Fibroblast of lung (primary cell): ENCODE results near the gene REX1BD. TPM values are rescaled to one million over a fixed set of nuclear protein-coding genes. Genes with fewer than 3 reads are reported as not detected.

Experiments
- DNase-seq, 2 donors: peaks; one replicate each; pipeline versions ENCODE4 v3.0.0 to v3.0.0-alpha.2; 2010; ENCODE audit warnings: low read depth in 2 of 2
- H2AFZ ChIP-seq: 2 replicates; pipeline ENCODE4 v1.5.1; 2012; ENCODE audit warnings: low read length, control low read depth, inconsistent platforms
- H3K27ac ChIP-seq: 2 replicates; pipeline ENCODE4 v1.5.1; 2011; ENCODE audit warnings: low read length, control low read depth; ENCODE audit not compliant: insufficient read depth
- H3K27me3 ChIP-seq: 2 replicates; pipeline ENCODE4 v1.5.1; 2011; ENCODE audit warnings: mild to moderate bottlenecking, low read length; ENCODE audit not compliant: control insufficient read depth, insufficient read depth
- H3K36me3 ChIP-seq: 2 replicates; pipeline ENCODE4 v1.5.1; 2011; ENCODE audit warnings: low read length; ENCODE audit not compliant: control insufficient read depth, insufficient read depth
- H3K4me1 ChIP-seq: 2 replicates; pipeline ENCODE4 v1.5.1; 2011; ENCODE audit warnings: low read length; ENCODE audit not compliant: control insufficient read depth, insufficient read depth; ENCODE audit errors: extremely low read depth
- H3K4me2 ChIP-seq: 2 replicates; pipeline ENCODE4 v1.5.1; 2011; ENCODE audit warnings: low read length, control low read depth; ENCODE audit not compliant: insufficient read depth; ENCODE audit errors: extremely low read depth
- H3K4me3 ChIP-seq, 4 experiments: fragments of 200-600 bp in 1 of 4; sonication (generic) in 1 of 4; replicated peaks in 1 of 4; 2 replicates each; pipeline ENCODE4 v1.5.1; 2011 to 2016; ENCODE audit warnings: low read length in 4 of 4, low read depth in 3 of 4, mild to moderate bottlenecking in 3 of 4, control low read depth in 2 of 4, inconsistent platforms in 1 of 4, mixed read lengths in 1 of 4; ENCODE audit not compliant: insufficient read depth in 1 of 4; ENCODE audit errors: control extremely low read depth in 1 of 4
- H3K79me2 ChIP-seq: 2 replicates; pipeline ENCODE4 v1.5.1; 2012; ENCODE audit warnings: mild to moderate bottlenecking, low read length, inconsistent platforms; ENCODE audit not compliant: control insufficient read depth, insufficient read depth
- H3K9ac ChIP-seq: 2 replicates; pipeline ENCODE4 v1.5.1; 2011; ENCODE audit warnings: mild to moderate bottlenecking, low read length, control low read depth; ENCODE audit not compliant: insufficient read depth
- H3K9me3 ChIP-seq: 2 replicates; pipeline ENCODE4 v1.5.1; 2012; ENCODE audit warnings: low read depth, low read length; ENCODE audit not compliant: control insufficient read depth, insufficient read depth
- H4K20me1 ChIP-seq: 2 replicates; pipeline ENCODE4 v1.5.1; 2011; ENCODE audit warnings: low read length; ENCODE audit not compliant: control insufficient read depth, insufficient read depth; ENCODE audit errors: extremely low read depth
- EZH2 ChIP-seq: IDR thresholded peaks from 2 replicates; pipeline ENCODE4 v1.5.1; 2012; ENCODE audit warnings: low read length, control low read depth, mild to moderate bottlenecking; ENCODE audit errors: missing control alignments
- polyA plus RNA-seq, 2 donors: library from polyadenylated mRNA; depleted of rRNA in 1 of 2; stranded (reverse) in 1 of 2; unstranded in 1 of 2; fragments of >200 nt; gene quantifications; 2 replicates each; pipeline ENCODE4 v1.2.1, GENCODE V29; 2011 to 2012; ENCODE audit warnings: missing spikeins in 1 of 2
- total RNA-seq: library from RNA; depleted of rRNA; stranded (reverse); fragments of >200 nt; gene quantifications from 2 replicates; pipeline ENCODE4 v1.2.1, GENCODE V29; 2014
- TF ChIP-seq, protein P1 (sequence below), 2 donors: IDR thresholded peaks in 1 of 2; conservative IDR thresholded peaks in 1 of 2; 1 replicate in 1 of 2; 2 replicates in 1 of 2; pipeline ENCODE4 v1.5.1; 2011 to 2012; ENCODE audit warnings: low read length in 2 of 2, control low read depth in 1 of 2, inconsistent platforms in 1 of 2, low read depth in 1 of 2, mild to moderate bottlenecking in 1 of 2

The REX1BD gene
- total and polyA plus RNA-seq, 2 donors (not counting 1 experiment from before 2014, with no cell fraction given), result 16.2 to 37.0 TPM

DNA sequence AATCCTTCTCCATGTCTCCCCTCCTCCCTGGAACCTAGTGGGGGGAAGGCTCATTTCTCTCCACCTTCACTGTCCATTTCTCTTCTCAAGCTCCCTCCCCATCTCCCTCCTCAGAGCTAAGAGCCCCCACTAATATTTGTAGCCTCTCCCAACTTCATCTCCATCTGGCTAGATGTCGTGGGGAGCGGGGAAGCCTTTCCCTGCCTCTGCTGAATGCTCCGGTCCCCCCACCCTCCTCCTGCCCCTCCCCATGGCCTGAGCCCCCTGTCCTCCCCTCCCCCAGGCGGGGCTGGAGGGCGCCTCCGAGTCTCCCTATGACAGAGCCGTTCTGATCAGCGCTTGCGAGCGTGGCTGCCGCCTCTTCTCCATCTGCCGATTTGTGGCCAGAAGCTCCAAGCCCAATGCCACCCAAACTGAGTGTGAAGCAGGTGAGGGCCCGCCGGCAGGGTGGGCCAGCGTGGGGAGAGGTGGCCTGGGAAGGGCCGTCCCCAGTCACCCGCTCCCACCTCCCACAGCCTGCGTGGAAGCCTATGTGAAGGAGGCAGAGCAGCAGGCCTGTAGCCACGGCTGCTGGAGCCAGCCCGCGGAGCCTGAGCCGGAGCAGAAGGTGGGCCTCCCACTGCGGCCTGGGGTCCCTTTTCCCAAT lies 25.1 kb downstream of the REX1BD start:
- no peaks in the 10 kb centered on the region for H4K20me1 ChIP-seq
- no peaks in the 10 kb centered on the region for H3K9me3 ChIP-seq
- H2AFZ ChIP-seq, result no peak overlapping the region
- no peak overlapping the region for H3K9ac ChIP-seq
- DNase-seq, result no peak
- H3K79me2 ChIP-seq, result no peaks in the 10 kb centered on the region
- H3K4me3 ChIP-seq, result no peak overlapping the region
- TF ChIP-seq EZH2, result no peak
- TF ChIP-seq, protein P1, sequence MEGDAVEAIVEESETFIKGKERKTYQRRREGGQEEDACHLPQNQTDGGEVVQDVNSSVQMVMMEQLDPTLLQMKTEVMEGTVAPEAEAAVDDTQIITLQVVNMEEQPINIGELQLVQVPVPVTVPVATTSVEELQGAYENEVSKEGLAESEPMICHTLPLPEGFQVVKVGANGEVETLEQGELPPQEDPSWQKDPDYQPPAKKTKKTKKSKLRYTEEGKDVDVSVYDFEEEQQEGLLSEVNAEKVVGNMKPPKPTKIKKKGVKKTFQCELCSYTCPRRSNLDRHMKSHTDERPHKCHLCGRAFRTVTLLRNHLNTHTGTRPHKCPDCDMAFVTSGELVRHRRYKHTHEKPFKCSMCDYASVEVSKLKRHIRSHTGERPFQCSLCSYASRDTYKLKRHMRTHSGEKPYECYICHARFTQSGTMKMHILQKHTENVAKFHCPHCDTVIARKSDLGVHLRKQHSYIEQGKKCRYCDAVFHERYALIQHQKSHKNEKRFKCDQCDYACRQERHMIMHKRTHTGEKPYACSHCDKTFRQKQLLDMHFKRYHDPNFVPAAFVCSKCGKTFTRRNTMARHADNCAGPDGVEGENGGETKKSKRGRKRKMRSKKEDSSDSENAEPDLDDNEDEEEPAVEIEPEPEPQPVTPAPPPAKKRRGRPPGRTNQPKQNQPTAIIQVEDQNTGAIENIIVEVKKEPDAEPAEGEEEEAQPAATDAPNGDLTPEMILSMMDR (conservative IDR thresholded peaks at IDR 0.05 in 1 of 2, IDR thresholded peaks at IDR 0.05 in 1 of 2; ENCODE audit: low read depth in 1 of 2, low read length in 2 of 2), result no peak
- H3K4me2 ChIP-seq, result no peak overlapping the region
- no peaks in the 10 kb centered on the region for H3K4me1 ChIP-seq
- no peaks in the 10 kb centered on the region for H3K36me3 ChIP-seq
- no peak overlapping the region for H3K27ac ChIP-seq
- H3K27me3 ChIP-seq, result peaks cover 56% of the 10 kb centered on the region

DNA sequence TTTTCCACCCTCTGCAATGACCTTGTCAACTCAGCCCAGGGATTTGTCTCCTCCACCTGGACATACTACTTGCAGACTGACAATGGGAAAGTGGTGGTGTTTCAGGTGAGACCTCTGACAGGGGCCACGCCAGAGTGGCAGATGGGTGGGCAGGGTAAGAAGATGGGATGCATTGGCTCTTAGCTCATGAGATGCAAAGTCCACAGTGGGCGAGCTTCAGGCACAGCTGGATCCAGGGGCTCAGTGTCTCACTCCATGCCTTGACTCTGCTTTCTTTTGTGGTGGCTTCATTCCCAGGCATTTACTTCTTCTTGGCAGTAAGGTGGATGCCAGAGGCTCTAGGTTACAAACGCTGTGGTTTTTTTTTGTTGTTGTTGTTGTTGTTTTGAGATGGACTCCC lies 27.4 kb downstream of the REX1BD start:
- Histone ChIP-seq H3K4me2 (no peak overlapping the region), H3K36me3 (no peaks in the 10 kb centered on the region), H3K4me3 (no peak overlapping the region), H3K9me3 (no peaks in the 10 kb centered on the region), H2AFZ (no peak overlapping the region), H3K27ac (no peak overlapping the region), H4K20me1 (no peaks in the 10 kb centered on the region), H3K4me1 (no peaks in the 10 kb centered on the region), H3K27me3 (peaks cover 36% of the 10 kb centered on the region), H3K9ac (no peak overlapping the region), H3K79me2 (no peaks in the 10 kb centered on the region)
- TF ChIP-seq EZH2, result no peak
- TF ChIP-seq, protein P1 (conservative IDR thresholded peaks at IDR 0.05 in 1 of 2, IDR thresholded peaks at IDR 0.05 in 1 of 2; ENCODE audit: low read depth in 1 of 2, low read length in 2 of 2), result no peak
- DNase-seq, result no peak

DNA sequence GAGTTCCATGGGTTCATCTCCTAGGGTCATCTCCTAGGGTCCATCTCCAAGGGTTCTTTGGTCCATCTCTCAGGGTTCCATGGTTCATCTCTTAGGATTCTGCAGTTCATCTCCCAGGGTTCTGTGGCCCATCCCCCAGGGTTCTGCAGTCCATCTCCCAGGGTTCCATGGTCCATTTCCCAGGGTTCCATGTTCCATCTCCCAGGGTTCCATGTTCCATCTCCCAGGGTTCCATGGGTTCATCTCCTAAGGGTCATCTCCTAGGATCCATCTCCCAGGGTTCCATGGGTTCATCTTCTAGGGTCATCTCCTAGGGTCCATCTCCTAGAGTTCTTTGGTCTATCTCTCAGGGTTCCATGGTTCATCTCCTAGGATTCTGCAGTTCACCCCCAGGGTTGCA lies 29.0 kb downstream of the REX1BD start:
- Histone ChIP-seq H3K9me3 (no peaks in the 10 kb centered on the region), H2AFZ (no peak overlapping the region), H3K4me3 (no peak overlapping the region), H3K36me3 (no peaks in the 10 kb centered on the region), H4K20me1 (no peaks in the 10 kb centered on the region), H3K4me1 (no peaks in the 10 kb centered on the region), H3K27ac (no peak overlapping the region), H3K27me3 (peaks cover 23% of the 10 kb centered on the region), H3K79me2 (no peaks in the 10 kb centered on the region), H3K4me2 (no peak overlapping the region), H3K9ac (no peak overlapping the region)
- no peak for DNase-seq
- no peak for TF ChIP-seq EZH2
- TF ChIP-seq, protein P1 (conservative IDR thresholded peaks at IDR 0.05 in 1 of 2, IDR thresholded peaks at IDR 0.05 in 1 of 2; ENCODE audit: low read depth in 1 of 2, low read length in 2 of 2), result no peak
